Endothelial cell of umbilical vein (primary cell): Measurements from ENCODE around the gene TDRD9. TPM values are rescaled to one million over a fixed set of nuclear protein-coding genes. Genes with fewer than 3 reads are reported as not detected.
A peak's percentile ranks its signal among the peaks of the same experiment; 100 is the strongest.

ENCODE experiments used
- BruUV-seq: library from RNA; stranded (reverse); fragments of 400-500 nt; replicated peaks from 2 replicates; lab custom pipeline; 2021; lab: Mats Ljungman, UMichigan
- CTCF ChIA-PET: fragments of 300-600, 350-600 bp; sonication (Branson Sonifier 250); formaldehyde crosslinking; loops from one replicate; lab custom pipeline; 2021; ENCODE audit warnings: antibody characterized with exemption, inconsistent platforms; lab: Charles Lee
- POLR2A ChIA-PET: fragments of 300-600, 350-600 bp; sonication (Branson Sonifier 250); formaldehyde crosslinking; loops from one replicate; lab custom pipeline; 2021; ENCODE audit warnings: antibody characterized with exemption, inconsistent platforms; lab: Charles Lee
- DNase-seq: peaks from one replicate; pipeline ENCODE4 v3.0.0-alpha.2; 2011; ENCODE audit warnings: low read depth, low spot score
- FAIRE-seq: peaks from 2 replicates; lab custom pipeline; 2011; peaks lifted over from hg19 to GRCh38; lab: Jason Lieb, UNC
- H2AFZ ChIP-seq: 2 replicates; pipeline ENCODE4 v1.6.0; 2012; ENCODE audit warnings: low read depth, low read length, control low read depth, inconsistent platforms
- H3K27ac ChIP-seq: 2 replicates; pipeline ENCODE4 v1.5.1; 2011; ENCODE audit warnings: low read depth, mild to moderate bottlenecking, control low read depth, low read length, moderate library complexity; ENCODE audit not compliant: insufficient read depth
- H3K27me3 ChIP-seq, 2 experiments: 2 replicates each; pipeline versions ENCODE4 v1.6.0 to v1.6.1; 2011; ENCODE audit warnings: low read length in 2 of 2, mixed read lengths in 1 of 2; ENCODE audit not compliant: control insufficient read depth in 2 of 2, insufficient read depth in 2 of 2
- H3K36me3 ChIP-seq, 2 experiments: 2 replicates in 1 of 2; 3 replicates in 1 of 2; pipeline ENCODE4 v1.5.1; 2011; ENCODE audit warnings: low read length in 2 of 2, mild to moderate bottlenecking in 1 of 2, moderate library complexity in 1 of 2; ENCODE audit not compliant: control insufficient read depth in 2 of 2, insufficient read depth in 2 of 2; ENCODE audit errors: extremely low read depth in 1 of 2
- H3K4me1 ChIP-seq: 3 replicates; pipeline ENCODE4 v1.5.1; 2011; ENCODE audit warnings: mild to moderate bottlenecking, low read length; ENCODE audit not compliant: control insufficient read depth, insufficient read depth; ENCODE audit errors: extremely low read depth
- H3K4me2 ChIP-seq: 2 replicates; pipeline ENCODE4 v1.6.1; 2011; ENCODE audit warnings: low read length, control low read depth, mixed read lengths; ENCODE audit not compliant: insufficient read depth
- H3K4me3 ChIP-seq, 3 experiments: fragments of 200-600 bp in 1 of 3; sonication (generic), shearing (Covaris generic) in 1 of 3; replicated peaks in 1 of 3; 2 replicates each; pipeline ENCODE4 v1.5.1; 2011 to 2016; ENCODE audit warnings: control low read depth in 3 of 3, low read length in 3 of 3, mild to moderate bottlenecking in 2 of 3, inconsistent platforms in 1 of 3, low read depth in 1 of 3, moderate library complexity in 1 of 3; ENCODE audit not compliant: insufficient read depth in 1 of 3
- H3K79me2 ChIP-seq: 2 replicates; pipeline ENCODE4 v1.6.0; 2012; ENCODE audit warnings: low read length, inconsistent platforms; ENCODE audit not compliant: control insufficient read depth, insufficient read depth
- H3K9ac ChIP-seq: replicated peaks from 2 replicates; pipeline ENCODE3; 2011; ENCODE audit warnings: low read length, control low read depth; ENCODE audit not compliant: insufficient read depth; ENCODE audit errors: extremely low read depth
- H3K9me1 ChIP-seq: replicated peaks from 3 replicates; pipeline ENCODE4 v1.6.0; 2011; ENCODE audit warnings: mild to moderate bottlenecking, low read length; ENCODE audit not compliant: control insufficient read depth, insufficient read depth; ENCODE audit errors: extremely low read depth
- H3K9me3 ChIP-seq: replicated peaks from 2 replicates; pipeline ENCODE4 v1.5.1; 2012; ENCODE audit warnings: low read length, inconsistent platforms; ENCODE audit not compliant: control insufficient read depth, insufficient read depth
- H4K20me1 ChIP-seq: replicated peaks from 2 replicates; pipeline ENCODE3; 2011; ENCODE audit warnings: mild to moderate bottlenecking, low read length; ENCODE audit not compliant: control insufficient read depth, insufficient read depth; ENCODE audit errors: extremely low read depth
- CTCF ChIP-seq, 2 donors: IDR thresholded peaks; 1 replicate in 1 of 2; 2 replicates in 1 of 2; pipeline ENCODE4 v1.5.1; 2011; ENCODE audit warnings: low read length in 2 of 2, mild to moderate bottlenecking in 2 of 2, moderate library complexity in 2 of 2, control low read depth in 1 of 2, inconsistent platforms in 1 of 2, low read depth in 1 of 2; ENCODE audit not compliant: insufficient read depth in 1 of 2; ENCODE audit errors: extremely low read depth in 1 of 2
- EZH2 ChIP-seq: IDR thresholded peaks from 2 replicates; pipeline ENCODE4 v1.6.1; 2012; ENCODE audit warnings: borderline replicate concordance, low read depth, mild to moderate bottlenecking, moderate library complexity, low read length, inconsistent platforms; ENCODE audit not compliant: severe bottlenecking
- FOS ChIP-seq: IDR thresholded peaks from 2 replicates; pipeline ENCODE4 v1.6.1; 2011; ENCODE audit warnings: mild to moderate bottlenecking, low read length, moderate library complexity, borderline replicate concordance; ENCODE audit not compliant: insufficient read depth
- GATA2 ChIP-seq: IDR thresholded peaks from 2 replicates; pipeline ENCODE4 v1.7.0; 2011; ENCODE audit warnings: low read depth, mild to moderate bottlenecking, moderate library complexity, mixed read lengths, low read length; ENCODE audit not compliant: insufficient read length, insufficient read depth
- JUN ChIP-seq: IDR thresholded peaks from 2 replicates; pipeline ENCODE4 v1.6.1; 2011; ENCODE audit warnings: borderline replicate concordance, low read depth; ENCODE audit not compliant: insufficient read length, insufficient read depth
- MYC ChIP-seq: IDR thresholded peaks from one replicate; pipeline ENCODE4 v1.6.1; 2011; ENCODE audit warnings: mild to moderate bottlenecking, low read depth, low read length
- POLR2A ChIP-seq: IDR thresholded peaks from 2 replicates; pipeline ENCODE4 v1.6.1; 2012; ENCODE audit warnings: low read depth, mild to moderate bottlenecking, control low read depth, low read length
- POLR2AphosphoS5 ChIP-seq: IDR thresholded peaks from 2 replicates; pipeline ENCODE4 v1.6.1; 2012; ENCODE audit warnings: low read depth, mild to moderate bottlenecking, control low read depth, low read length, moderate library complexity; ENCODE audit not compliant: insufficient read depth
- dilution Hi-C: fragments of 300-500 bp; cut with MboI; formaldehyde crosslinking; loops from one replicate; pipeline ENCODE4 v1.15.0; 2019; ENCODE audit warnings: low sequenced_read_pairs; ENCODE audit not compliant: extremely low pct_ligation_motif_present
- intact Hi-C: fragments of 100-400 bp; cut with micrococcal nuclease; formaldehyde crosslinking; loops from one replicate; pipeline ENCODE4 v1.10.0; 2022
- polyA plus RNA-seq, 4 experiments: library from polyadenylated mRNA; depleted of rRNA in 3 of 4; stranded (reverse) in 3 of 4; unstranded in 1 of 4; fragments of >200 nt; gene quantifications; 2 replicates each; pipeline versions ENCODE4 v1.2.1 to v1.2.3, GENCODE V29; 2011 to 2012; ENCODE audit warnings: missing spikeins in 1 of 4
- total RNA-seq: library from RNA; stranded (reverse); gene quantifications from 2 replicates; pipeline ENCODE4 v1.2.3, GENCODE V29; 2021
- TF ChIP-seq, protein P1 (sequence below): IDR thresholded peaks from 2 replicates; pipeline ENCODE4 v1.6.1; 2011; ENCODE audit not compliant: insufficient read depth, insufficient read length

The TDRD9 gene
- total and polyA plus RNA-seq, 2 donors (not counting 3 experiments of a cell fraction or from before 2014, with no cell fraction given), result 0.52 to 1.4 TPM

GRCh38 chr14:103960457-103961055 lies 32.3 kb downstream of the TDRD9 start:
- H3K79me2 ChIP-seq, result no peaks in the 10 kb centered on the region
- no TSS peak for BruUV-seq
- H3K4me2 ChIP-seq, result no peak overlapping the region
- TF ChIP-seq EZH2 (no peak), MYC (no peak), GATA2 (no peak), FOS (no peak), POLR2AphosphoS5 (no peak), POLR2A (no peak), CTCF (IDR thresholded peaks at IDR 0.05; ENCODE audit: extremely low read depth in 1 of 2, insufficient read depth in 1 of 2, low read depth in 1 of 2, low read length in 2 of 2) (no peak), JUN (no peak)
- TF ChIP-seq, protein P1, sequence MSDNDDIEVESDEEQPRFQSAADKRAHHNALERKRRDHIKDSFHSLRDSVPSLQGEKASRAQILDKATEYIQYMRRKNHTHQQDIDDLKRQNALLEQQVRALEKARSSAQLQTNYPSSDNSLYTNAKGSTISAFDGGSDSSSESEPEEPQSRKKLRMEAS, result no peak
- ChIA-PET CTCF (interaction anchor here (0.6 to 1.1 kb wide), 4 partner anchors 8 to 152 kb away, joined by 3 to 4 read pairs (median 4); no protein-coding TSS in a partner anchor), POLR2A (no interaction called here)
- dilution Hi-C loops, result no loop called here
- H3K9me1 ChIP-seq, result no peaks in the 10 kb centered on the region
- H3K27ac ChIP-seq, result no peak overlapping the region
- DNase-seq (no peak), FAIRE-seq (no peak)
- H3K9ac ChIP-seq, result no peak overlapping the region
- intact Hi-C loops, result no loop called here
- no peaks in the 10 kb centered on the region for H4K20me1 ChIP-seq
- H3K9me3 ChIP-seq, result no peaks in the 10 kb centered on the region
- H3K36me3 ChIP-seq, result no peaks in the 10 kb centered on the region
- H3K27me3 ChIP-seq, result peaks cover 3% of the 10 kb centered on the region in 2 experiments
- no peaks in the 10 kb centered on the region for H3K4me1 ChIP-seq
- no peak overlapping the region for H3K4me3 ChIP-seq
- peak overlapping the region; percentile 21 for H2AFZ ChIP-seq
